KOPT-K1 (cell line): ENCODE data around the gene CADM2.
"Not testable (repeated sequence)": the region's sequence is repeated elsewhere in the genome, so short reads cannot be mapped to it uniquely, and the experiment has no call there.

ENCODE experiments used
- H3K27ac ChIP-seq: fragments of 200-600 bp; sonication (generic); 2 replicates; pipeline ENCODE4 v1.5.1; 2016; ENCODE audit warnings: antibody characterized with exemption, mild to moderate bottlenecking, low read depth, low read length; ENCODE audit not compliant: poor library complexity, severe bottlenecking
- H3K36me3 ChIP-seq: fragments of 200-600 bp; sonication (generic); 2 replicates; pipeline ENCODE4 v1.5.1; 2017; ENCODE audit warnings: antibody characterized with exemption, mild to moderate bottlenecking, low read length, moderate library complexity; ENCODE audit not compliant: insufficient read depth
- H3K9me3 ChIP-seq: fragments of 200-600 bp; sonication (generic); 2 replicates; pipeline ENCODE4 v1.5.1; 2017; ENCODE audit warnings: antibody characterized with exemption, low read length, mild to moderate bottlenecking; ENCODE audit not compliant: insufficient read depth, poor library complexity, severe bottlenecking

CADM2 gene

GRCh38 chr3:85081191-85081906, 122.6 kb downstream of the CADM2 start:
- H3K9me3 ChIP-seq: no peaks in the 10 kb centered on the region
- H3K36me3 ChIP-seq: no peaks in the 10 kb centered on the region
- no peak overlapping the region for H3K27ac ChIP-seq

GRCh38 chr3:85090495-85090894, 131.7 kb downstream of the CADM2 start:
- H3K27ac ChIP-seq: no peak overlapping the region
- H3K36me3 ChIP-seq: no peaks in the 10 kb centered on the region
- H3K9me3 ChIP-seq: no peaks in the 10 kb centered on the region

GRCh38 chr3:85100316-85100715, 141.5 kb downstream of the CADM2 start:
- H3K36me3 ChIP-seq: no peaks in the 10 kb centered on the region
- H3K9me3 ChIP-seq: no peaks in the 10 kb centered on the region
- H3K27ac ChIP-seq: no peak overlapping the region

- Histone ChIP-seq H3K36me3 (no peaks in the 10 kb centered on the region), H3K27ac (no peak overlapping the region), H3K9me3 (no peaks in the 10 kb centered on the region)
Measured at GRCh38 chr3:85102781-85103180, 144.0 kb downstream of the CADM2 start.

DNA sequence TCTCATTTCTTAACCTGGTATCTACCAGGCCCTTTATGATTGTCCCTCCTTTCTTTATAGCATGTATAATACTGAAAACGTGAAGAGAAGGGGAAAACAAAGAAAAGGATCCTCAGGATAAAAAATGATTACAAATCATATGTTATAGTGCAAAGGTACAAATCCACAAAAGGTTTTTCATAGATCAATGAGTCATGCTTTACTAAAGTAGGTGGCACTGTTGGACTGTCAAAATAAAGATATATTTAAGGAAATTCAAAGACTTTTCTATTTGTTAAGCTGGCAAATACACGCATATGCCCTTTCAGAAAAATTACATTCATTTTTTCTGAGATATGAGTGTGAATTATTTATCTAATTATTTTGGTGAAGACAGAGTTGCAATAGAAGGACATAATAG, 151.6 kb downstream of the CADM2 start:
- no peak overlapping the region for H3K27ac ChIP-seq

GRCh38 chr3:85120879-85121278, 162.1 kb downstream of the CADM2 start:
- Histone ChIP-seq H3K36me3 (no peaks in the 10 kb centered on the region), H3K9me3 (no peaks in the 10 kb centered on the region), H3K27ac (no peak overlapping the region)

More for the DNA sequence above, 151.6 kb downstream of the CADM2 start:
- no peaks in the 10 kb centered on the region for H3K36me3 ChIP-seq
- H3K9me3 ChIP-seq: no peaks in the 10 kb centered on the region

DNA sequence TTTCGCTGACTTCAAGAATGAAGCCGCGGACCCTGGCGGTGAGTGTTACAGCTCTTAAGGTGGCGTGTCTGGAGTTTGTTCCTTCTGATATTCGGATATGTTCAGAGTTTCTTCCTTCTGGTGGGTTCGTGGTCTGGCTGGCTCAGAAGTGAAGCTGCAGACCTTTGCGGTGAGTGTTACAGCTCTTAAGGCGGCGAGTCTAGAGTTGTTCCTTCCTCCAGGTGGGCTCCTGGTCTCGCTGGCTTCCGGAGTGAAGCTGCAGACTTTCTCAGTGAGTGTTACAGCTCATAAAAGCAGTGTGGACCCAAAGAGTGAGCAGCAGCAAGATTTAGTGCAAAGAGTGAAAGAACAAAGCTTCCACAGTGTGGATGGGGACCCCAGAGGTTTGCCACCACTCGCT, 174.1 kb downstream of the CADM2 start:
- not testable (repeated sequence) for H3K27ac ChIP-seq, H3K9me3 ChIP-seq, H3K36me3 ChIP-seq

GRCh38 chr3:85133691-85134420, 175.1 kb downstream of the CADM2 start:
- not testable (repeated sequence) for H3K27ac ChIP-seq, H3K9me3 ChIP-seq, H3K36me3 ChIP-seq

DNA sequence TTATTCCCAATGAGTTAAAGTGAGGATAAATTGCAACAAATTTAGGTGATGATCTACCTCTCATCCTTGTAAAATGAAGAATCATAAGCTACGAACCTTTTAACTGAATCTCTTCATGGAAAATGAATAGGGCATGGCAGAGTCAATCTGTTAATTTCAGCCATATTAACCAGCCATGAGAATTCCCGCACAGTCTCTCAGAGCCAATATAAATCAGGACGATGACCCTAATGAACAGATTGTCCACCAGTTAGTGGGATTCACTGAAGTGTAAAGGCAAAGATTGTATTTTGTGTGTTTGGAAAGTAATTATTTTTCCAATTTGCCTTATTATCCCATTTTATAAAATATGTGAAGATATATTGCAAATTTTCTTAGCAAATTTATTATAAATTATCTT, 183.8 kb downstream of the CADM2 start:
- Histone ChIP-seq H3K9me3 (no peaks in the 10 kb centered on the region), H3K27ac (no peak overlapping the region), H3K36me3 (no peaks in the 10 kb centered on the region)

GRCh38 chr3:85148036-85148435, 189.2 kb downstream of the CADM2 start:
- Histone ChIP-seq H3K9me3 (no peaks in the 10 kb centered on the region), H3K27ac (no peak overlapping the region), H3K36me3 (no peaks in the 10 kb centered on the region)

GRCh38 chr3:85151555-85151954, 192.8 kb downstream of the CADM2 start:
- H3K27ac ChIP-seq: no peak overlapping the region
- no peaks in the 10 kb centered on the region for H3K9me3 ChIP-seq
- no peaks in the 10 kb centered on the region for H3K36me3 ChIP-seq

DNA sequence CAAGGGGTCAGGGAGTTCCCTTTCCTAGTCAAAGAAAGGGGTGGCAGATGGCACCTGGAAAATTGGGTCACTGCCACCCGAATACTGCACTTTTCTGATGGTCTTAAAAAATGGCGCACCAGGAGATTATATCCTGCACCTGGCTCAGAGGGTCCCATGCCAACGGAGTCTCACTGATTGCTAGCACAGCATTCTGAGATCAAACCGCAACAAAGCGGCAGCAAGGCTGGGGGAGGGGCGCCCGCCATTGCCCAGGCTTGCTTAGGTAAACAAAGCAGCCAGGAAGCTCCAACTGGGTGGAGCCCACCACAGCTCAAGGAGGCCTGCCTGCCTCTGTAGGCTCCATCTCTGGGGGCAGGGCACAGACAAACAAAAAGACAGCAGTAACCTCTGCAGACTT, 194.5 kb downstream of the CADM2 start:
- H3K27ac ChIP-seq, H3K9me3 ChIP-seq, H3K36me3 ChIP-seq: not testable (repeated sequence)

- no peak overlapping the region for H3K27ac ChIP-seq
- no peaks in the 10 kb centered on the region for H3K9me3 ChIP-seq
- no peaks in the 10 kb centered on the region for H3K36me3 ChIP-seq
Measured at GRCh38 chr3:85159376-85159775, 200.6 kb downstream of the CADM2 start.

- no peak overlapping the region for H3K27ac ChIP-seq
- H3K36me3 ChIP-seq: no peaks in the 10 kb centered on the region
- H3K9me3 ChIP-seq: no peaks in the 10 kb centered on the region
Measured at GRCh38 chr3:85161544-85161943, 202.8 kb downstream of the CADM2 start.

DNA sequence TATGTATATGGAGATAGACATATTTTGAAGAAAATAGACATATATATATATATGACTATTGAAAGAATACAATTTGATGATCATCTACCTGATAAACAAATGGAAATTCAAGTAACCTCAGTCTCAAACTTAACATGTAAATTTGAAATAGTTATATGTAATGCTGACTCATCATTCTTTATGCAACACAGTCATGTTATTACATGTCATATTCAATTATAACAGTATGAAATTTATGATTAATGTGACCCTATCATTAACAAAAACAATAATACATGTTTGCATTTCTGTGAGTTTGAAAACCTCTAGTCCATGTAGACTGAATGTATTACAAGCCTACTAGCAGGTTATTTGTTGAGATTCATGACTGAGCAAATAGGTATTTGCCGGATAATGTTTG, 204.1 kb downstream of the CADM2 start:
- Histone ChIP-seq H3K9me3 (no peaks in the 10 kb centered on the region), H3K36me3 (no peaks in the 10 kb centered on the region), H3K27ac (no peak overlapping the region)

- no peak overlapping the region for H3K27ac ChIP-seq
- H3K36me3 ChIP-seq: no peaks in the 10 kb centered on the region
- H3K9me3 ChIP-seq: no peaks in the 10 kb centered on the region
Measured at GRCh38 chr3:85164436-85164835, 205.6 kb downstream of the CADM2 start.
